ENCODE results near the gene CREG2.

DNA sequence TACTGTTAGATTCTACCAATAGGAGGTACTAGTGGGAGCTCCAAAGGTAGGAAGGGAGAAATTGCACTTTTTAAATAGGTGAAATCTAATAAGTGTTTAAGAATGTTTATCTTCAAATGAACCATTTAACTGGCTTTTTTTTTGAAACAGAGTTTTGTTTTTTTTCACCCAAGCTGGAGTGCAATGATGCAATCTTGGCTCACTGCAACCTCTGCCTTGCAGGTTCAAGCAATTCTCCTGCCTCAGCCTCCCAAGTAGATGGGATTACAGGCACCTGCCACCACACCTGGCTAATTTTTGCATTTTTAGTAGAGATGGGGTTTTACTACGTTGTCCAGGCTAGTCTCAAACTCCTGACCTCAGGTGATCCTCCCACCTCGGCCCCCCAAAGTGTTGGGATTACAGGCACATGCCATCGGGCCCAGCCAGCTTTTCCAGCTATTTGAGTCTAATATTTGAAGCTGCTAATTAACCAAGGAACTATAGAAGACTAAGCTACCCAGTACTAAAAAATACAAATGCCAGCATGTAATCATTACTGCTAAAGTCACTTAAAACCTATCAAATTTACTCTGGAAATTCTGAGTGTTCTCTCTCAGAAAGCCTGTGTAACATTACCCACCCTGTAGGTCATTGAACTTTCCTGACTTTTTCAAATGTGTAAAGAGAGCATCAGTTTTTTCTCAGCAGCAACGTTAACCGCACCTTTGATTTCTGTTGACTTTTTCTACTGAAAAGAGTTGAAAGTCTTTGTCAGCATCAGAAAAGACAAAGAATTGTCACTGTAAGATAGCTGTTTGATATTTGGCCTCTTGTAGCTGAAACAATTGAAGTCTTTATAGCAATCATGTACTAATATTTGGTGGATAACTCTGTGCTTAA lies 54.2 kb downstream of the CREG2 start:
- TF ChIP-seq, protein P1, sequence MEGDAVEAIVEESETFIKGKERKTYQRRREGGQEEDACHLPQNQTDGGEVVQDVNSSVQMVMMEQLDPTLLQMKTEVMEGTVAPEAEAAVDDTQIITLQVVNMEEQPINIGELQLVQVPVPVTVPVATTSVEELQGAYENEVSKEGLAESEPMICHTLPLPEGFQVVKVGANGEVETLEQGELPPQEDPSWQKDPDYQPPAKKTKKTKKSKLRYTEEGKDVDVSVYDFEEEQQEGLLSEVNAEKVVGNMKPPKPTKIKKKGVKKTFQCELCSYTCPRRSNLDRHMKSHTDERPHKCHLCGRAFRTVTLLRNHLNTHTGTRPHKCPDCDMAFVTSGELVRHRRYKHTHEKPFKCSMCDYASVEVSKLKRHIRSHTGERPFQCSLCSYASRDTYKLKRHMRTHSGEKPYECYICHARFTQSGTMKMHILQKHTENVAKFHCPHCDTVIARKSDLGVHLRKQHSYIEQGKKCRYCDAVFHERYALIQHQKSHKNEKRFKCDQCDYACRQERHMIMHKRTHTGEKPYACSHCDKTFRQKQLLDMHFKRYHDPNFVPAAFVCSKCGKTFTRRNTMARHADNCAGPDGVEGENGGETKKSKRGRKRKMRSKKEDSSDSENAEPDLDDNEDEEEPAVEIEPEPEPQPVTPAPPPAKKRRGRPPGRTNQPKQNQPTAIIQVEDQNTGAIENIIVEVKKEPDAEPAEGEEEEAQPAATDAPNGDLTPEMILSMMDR (IDR thresholded peaks at IDR 0.05): no peak
- TF ChIP-seq EZH2 (IDR thresholded peaks at IDR 0.05; ENCODE audit: borderline replicate concordance, insufficient read depth, low read depth, low read length, poor library complexity, severe bottlenecking): no peak

Measured in B cell (primary cell).